ENCODE measurements around the gene KCNK7. TPM values are rescaled to one million over a fixed set of nuclear protein-coding genes. Genes with fewer than 3 reads are reported as not detected.

Gene KCNK7
- total RNA-seq, 2 donors from 2014 or later: 0.39 TPM; not detected in 1

DNA sequence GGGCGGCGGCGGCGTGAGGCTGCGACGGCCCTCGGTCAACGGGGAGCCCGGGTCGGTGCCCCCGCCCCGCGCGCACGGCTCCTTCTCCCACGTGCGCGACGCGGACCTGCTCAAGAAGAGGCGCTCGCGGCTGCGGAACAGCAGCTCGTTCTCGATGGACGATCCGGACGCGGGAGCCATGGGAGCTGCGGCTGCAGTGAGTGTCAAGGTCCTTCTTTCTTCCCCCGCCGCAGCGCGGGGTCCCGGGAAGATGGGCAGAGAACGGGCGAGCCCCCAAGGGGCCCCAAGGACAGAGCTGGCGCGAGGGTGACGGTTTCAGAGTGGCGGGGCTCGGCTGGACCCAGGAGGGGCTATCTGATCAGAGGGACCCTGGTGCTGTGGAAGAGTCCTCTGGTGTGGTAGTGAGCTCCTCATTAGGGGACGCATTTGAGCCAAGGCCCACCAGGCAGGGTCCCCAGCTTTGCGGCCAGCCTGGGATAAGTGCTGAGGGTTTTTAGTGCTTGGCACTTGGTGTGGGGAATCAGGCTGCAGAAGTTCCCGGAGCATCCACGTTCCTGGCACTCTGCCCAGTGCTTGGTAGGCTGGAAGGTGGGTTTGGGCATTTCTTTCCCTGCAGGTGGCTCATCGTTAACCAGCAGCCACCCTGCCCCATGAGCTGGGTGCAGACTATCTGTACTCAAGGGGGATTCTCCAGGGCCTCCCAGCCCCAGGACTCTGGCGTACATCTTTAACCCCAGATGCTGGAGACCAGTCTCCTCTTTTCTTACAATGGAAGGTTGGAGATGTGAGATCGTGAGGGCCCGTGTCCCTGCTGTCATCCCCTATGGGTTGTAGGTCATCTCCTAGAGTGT, 10.0 kb downstream of the KCNK7 start:
- no peak for DNase-seq (ENCODE audit: low spot score)
- Histone ChIP-seq H3K4me1 (peaks cover 0 to 47% of the 10 kb centered on the region in 2 donors), H3K36me3 (peaks cover 39% of the 10 kb centered on the region), H3K4me3 (no peak overlapping the region), H3K27ac (no peak overlapping the region), H3K9me3 (no peaks in the 10 kb centered on the region), H3K27me3 (no peaks in the 10 kb centered on the region)
- TF ChIP-seq, protein P1, sequence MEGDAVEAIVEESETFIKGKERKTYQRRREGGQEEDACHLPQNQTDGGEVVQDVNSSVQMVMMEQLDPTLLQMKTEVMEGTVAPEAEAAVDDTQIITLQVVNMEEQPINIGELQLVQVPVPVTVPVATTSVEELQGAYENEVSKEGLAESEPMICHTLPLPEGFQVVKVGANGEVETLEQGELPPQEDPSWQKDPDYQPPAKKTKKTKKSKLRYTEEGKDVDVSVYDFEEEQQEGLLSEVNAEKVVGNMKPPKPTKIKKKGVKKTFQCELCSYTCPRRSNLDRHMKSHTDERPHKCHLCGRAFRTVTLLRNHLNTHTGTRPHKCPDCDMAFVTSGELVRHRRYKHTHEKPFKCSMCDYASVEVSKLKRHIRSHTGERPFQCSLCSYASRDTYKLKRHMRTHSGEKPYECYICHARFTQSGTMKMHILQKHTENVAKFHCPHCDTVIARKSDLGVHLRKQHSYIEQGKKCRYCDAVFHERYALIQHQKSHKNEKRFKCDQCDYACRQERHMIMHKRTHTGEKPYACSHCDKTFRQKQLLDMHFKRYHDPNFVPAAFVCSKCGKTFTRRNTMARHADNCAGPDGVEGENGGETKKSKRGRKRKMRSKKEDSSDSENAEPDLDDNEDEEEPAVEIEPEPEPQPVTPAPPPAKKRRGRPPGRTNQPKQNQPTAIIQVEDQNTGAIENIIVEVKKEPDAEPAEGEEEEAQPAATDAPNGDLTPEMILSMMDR (IDR thresholded peaks at IDR 0.05): no peak

DNA sequence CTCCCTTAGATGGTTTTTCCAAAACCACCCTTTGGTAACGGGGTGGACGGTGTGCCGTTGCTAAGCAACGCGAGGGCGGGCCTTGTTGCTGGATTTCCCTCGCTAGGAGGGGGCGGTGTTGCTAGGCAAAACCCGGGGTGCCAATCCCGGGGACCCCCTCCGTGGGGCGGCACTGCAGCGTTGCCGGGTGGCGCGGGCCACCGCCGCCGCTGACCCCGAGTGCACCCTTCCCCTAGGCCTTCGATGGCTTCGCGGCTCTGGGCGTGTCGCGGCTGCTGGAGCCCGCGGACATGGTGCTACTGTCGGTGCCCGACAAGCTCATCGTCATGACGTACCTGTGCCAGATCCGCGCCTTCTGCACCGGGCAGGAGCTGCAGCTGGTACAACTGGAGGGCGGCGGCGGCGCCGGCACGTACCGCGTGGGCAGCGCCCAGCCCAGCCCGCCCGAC, 10.9 kb downstream of the KCNK7 start:
- TF ChIP-seq, protein P1 (IDR thresholded peaks at IDR 0.05): no peak
- Histone ChIP-seq H3K27me3 (no peaks in the 10 kb centered on the region), H3K36me3 (peaks cover 40% of the 10 kb centered on the region), H3K27ac (no peak overlapping the region), H3K9me3 (no peaks in the 10 kb centered on the region), H3K4me1 (peaks cover 0 to 44% of the 10 kb centered on the region in 2 donors), H3K4me3 (no peak overlapping the region)
- no peak for DNase-seq (ENCODE audit: low spot score)

DNA sequence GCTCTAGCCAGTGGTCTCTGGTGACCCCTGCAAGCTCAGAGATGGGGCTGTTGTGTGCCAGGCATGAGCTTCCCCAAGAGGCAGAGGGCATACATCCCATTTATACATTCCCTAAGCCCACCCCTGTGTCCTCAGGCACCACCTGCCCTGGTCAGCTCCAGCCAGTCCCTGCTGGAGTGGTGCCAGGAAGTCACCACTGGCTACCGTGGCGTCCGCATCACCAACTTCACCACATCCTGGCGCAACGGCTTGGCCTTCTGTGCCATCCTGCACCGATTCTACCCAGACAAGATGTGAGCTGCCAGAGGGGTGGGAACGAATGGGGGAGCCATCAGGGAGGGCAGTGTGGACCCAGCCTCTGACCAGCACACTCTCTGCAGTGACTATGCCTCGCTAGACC, 11.5 kb downstream of the KCNK7 start:
- H3K36me3 ChIP-seq: peaks cover 45% of the 10 kb centered on the region
- H3K4me3 ChIP-seq: no peak overlapping the region
- H3K4me1 ChIP-seq: peaks cover 0 to 38% of the 10 kb centered on the region in 2 donors
- TF ChIP-seq, protein P1 (IDR thresholded peaks at IDR 0.05): no peak
- H3K9me3 ChIP-seq: no peaks in the 10 kb centered on the region
- H3K27me3 ChIP-seq: no peaks in the 10 kb centered on the region
- H3K27ac ChIP-seq: no peak overlapping the region
- DNase-seq (ENCODE audit: low spot score): no peak

DNA sequence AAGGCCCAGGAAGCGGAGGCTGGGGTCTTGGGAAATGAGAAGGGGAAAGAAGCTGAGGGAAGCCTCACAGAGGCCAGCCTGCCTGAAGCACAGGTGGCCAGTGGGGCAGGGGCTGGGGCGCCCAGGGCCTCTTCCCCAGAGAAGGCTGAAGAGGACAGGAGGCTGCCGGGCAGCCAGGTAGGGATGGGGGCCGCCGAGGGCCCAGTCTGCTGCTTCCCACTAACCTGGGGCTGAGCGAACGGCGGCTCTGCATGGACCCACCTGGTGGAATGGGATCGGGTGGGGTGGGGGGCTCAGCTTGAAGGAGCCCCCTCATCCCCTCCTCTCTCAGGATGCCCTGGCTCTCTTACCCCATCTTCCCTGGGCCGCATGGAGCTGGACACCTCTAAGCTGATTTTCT, 12.0 kb downstream of the KCNK7 start:
- no peaks in the 10 kb centered on the region for H3K27me3 ChIP-seq
- TF ChIP-seq, protein P1 (IDR thresholded peaks at IDR 0.05): no peak
- no peaks in the 10 kb centered on the region for H3K9me3 ChIP-seq
- no peak overlapping the region for H3K4me3 ChIP-seq
- H3K27ac ChIP-seq: no peak overlapping the region
- H3K36me3 ChIP-seq: peaks cover 48% of the 10 kb centered on the region
- DNase-seq (ENCODE audit: low spot score): no peak
- H3K4me1 ChIP-seq: peaks cover 0 to 37% of the 10 kb centered on the region in 2 donors

DNA sequence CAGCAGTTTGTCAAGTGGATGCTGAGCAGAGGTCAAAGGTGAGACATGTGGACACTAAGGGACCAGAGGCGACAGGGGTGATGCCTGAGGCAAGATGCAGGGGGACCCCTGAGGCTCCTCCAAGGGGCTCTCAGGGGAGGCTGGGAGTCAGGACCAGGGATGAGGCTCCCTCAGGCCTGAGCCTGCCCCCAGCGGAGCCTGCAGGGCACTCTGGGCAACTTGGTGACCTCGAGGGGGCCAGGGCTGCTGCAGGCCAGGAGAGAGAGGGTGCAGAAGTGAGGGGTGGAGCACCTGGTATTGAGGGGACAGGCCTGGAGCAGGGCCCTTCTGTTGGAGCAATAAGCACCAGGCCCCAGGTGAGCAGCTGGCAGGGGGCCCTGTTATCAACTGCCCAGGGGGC, 13.7 kb downstream of the KCNK7 start:
- H3K4me3 ChIP-seq: no peak overlapping the region
- H3K4me1 ChIP-seq: peaks cover 0 to 37% of the 10 kb centered on the region in 2 donors
- no peak for DNase-seq (ENCODE audit: low spot score)
- H3K9me3 ChIP-seq: no peaks in the 10 kb centered on the region
- peaks cover 48% of the 10 kb centered on the region for H3K36me3 ChIP-seq
- TF ChIP-seq, protein P1 (IDR thresholded peaks at IDR 0.05): no peak
- H3K27me3 ChIP-seq: no peaks in the 10 kb centered on the region
- H3K27ac ChIP-seq: no peak overlapping the region

Measured in right atrium auricular region (tissue), 2 donors.